GM21786 (cell line): ENCODE measurements around the gene FUOM.

Experiments
- ATAC-seq: cut with Tn5 transposase; IDR thresholded peaks from one replicate; pipeline ENCODE4 v1.9.1; 2021; ENCODE audit not compliant: unreplicated experiment

FUOM gene

GRCh38 chr10:133353202-133353959, 4.4 kb downstream of the FUOM start:
- ATAC-seq = no peak

DNA sequence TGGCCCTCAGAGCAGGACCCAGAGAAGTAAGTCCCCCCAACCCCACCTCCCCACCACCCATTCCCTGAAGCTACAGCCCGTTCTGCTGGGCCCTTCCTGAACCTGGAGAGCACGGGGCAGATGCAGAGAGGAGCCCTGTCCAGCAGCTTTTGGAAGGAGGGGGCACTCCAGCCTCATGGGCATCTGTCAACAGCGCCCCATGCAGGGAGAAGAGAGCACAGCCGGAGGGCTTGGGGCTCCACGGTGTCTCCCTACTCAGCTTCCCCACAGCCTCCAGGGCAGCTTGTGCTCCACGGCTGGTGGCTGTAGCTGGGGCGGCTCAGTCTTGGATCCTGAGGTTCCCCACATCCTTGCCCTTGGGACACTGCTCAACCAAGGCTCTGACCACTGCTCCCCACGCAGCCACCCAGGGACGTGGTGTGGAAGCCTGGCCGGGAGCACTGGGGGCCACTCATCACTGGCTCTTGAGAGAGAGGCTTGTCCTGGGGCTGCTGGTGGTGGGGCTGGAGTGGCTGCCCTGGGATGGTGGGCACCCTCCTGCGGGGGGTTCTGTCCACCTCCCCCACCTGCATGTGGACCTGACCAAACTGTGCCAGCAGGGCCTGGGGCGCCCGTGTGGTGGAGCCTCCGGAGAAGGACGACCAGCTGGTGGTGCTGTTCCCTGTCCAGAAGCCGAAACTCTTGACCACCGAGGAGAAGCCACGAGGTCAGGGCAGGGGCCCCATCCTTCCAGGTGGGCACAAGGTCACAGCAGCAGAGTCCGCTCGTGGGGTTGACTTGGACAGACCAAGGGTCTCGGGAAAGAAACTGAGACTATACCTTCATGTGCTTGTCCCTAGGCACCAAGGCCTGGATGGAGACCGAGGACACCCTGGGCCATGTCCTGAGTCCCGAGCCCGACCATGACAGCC, 6.2 kb downstream of the FUOM start:
- no peak for ATAC-seq

DNA sequence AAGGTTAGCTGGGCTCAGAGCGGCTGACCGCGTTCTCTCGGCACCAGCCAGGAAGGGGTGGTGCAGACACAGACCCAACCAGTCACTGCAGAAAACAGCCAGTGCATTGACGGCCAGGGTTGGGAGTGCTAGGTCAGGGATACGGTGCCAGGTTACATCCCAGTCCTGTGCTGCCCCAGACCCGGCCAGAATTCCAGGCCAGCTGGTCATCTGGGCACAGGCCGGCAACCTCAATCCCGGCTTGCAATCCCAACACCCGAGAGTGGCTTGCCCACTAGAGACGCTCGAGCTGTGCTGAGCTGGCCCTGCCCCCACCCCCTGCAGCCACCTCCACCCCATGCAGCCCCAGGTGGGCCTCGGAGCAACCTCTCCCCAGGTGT, 6.9 kb downstream of the FUOM start:
- no peak for ATAC-seq

DNA sequence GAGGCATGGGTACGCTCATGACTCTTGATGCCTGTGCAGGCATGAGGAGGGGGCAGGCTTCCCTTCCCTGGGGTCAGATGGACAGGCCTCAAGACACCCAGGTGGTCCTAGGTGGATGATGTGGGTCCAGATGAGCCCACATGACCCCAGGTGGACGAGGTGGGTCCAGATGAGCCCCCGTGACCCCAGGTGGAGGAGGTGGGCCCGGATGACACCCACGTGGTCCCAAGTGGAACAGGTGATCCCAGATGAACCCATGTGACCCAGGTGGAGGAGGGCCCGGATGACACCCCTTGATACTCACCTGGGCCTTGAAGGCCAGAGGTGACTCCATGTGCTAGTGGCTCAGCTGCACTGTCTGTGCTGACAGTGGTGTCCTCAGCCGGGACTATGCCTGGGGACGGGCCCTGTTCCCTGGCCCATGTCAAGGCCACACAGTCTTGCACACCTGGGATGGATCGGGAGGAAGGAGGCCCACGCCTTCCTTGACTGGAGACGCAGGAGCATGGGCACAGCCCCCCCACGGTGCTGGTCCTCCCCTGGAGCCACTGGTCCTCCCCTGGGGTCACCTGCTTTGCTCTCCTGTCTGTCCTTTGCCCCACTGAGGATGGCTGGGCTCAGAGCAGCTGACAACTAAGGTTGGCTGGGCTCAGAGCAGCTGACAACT, 7.4 kb downstream of the FUOM start:
- no peak for ATAC-seq

DNA sequence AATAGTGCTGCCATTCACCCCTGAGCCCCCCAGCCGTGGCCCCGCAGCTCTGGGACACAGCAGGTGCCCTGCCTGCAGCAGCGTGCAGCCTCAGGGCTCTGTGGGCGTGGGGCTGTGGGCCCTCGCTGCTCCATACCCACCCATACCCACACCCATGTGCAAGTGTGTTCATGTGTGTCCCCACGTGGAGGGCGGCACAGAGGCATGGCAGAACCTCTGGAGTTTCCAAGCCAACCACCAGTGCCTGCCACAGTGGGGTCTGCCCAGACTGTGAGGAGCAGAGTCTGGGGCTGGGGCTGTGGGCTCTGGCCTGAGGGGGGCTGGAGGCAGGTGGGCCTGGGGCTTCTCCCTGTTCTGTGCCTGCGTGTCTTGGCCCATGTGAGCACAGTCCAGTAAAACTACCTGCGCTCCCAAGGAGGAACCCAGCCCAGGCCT, 8.2 kb downstream of the FUOM start:
- ATAC-seq = no peak

GRCh38 chr10:133349160-133349568, 8.7 kb downstream of the FUOM start:
- ATAC-seq = no peak

DNA sequence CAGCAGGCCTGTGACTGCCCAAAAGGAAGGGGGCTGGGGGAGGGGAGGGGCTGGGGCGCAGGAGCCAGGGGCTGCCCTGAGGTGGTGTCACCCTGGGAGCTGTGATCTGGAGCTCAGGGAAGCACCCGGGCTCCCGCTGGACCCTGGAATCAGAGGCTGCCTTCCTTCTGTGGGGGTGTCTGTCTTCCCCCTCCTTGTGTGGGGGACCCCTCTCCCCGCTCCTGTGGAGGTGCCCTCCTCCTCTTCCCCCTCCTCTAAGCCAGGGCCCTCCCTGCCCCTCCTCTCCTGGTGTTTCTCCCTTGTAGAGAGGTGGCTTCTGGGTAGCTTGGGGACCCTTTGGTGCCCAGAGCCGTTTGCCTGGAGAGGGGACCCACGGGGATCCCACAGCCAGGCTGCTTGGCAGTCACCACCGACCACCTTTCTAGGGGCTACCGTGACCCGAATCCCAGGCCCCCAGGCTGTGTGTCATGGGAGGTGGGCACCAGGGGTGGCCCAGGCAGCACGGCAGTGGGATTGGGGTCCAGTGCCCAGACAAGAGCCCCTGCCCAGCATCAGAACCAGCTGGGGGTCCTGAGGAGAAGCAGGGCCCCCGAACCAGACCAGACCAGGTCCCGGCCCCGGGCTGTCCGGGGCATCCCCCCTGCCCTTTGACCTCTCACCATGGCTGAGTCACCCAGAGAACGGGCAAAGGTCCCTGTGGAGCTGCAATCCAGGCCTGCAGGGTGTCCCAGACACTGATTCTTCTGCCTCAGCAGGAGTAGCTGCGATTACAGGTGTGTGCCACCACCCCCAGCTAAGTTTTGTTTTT, 9.9 kb downstream of the FUOM start:
- ATAC-seq = no peak

DNA sequence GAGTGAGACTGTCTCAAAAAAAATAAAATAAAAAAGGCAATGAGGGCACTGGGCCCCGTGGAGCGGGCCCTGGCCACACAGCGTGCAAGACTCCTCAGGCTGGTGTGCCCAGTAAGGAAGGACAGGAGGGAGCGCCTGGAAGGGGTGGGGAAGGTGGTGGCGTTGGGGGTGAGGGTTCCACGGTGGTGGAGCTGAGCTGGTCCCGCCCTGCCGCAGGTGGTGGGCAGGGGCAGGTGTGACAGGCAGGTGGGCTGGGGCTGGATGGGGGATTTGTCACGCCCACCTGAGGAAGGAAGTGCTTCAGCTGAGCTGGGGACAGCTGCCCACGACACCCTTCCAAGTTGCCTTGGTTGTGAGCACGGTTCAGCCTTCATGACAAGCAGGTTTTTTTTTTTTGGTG, 11.4 kb downstream of the FUOM start:
- ATAC-seq = no peak

- no peak for ATAC-seq
Observed at GRCh38 chr10:133344236-133344635, 13.6 kb downstream of the FUOM start.

GRCh38 chr10:133343558-133343957, 14.3 kb downstream of the FUOM start:
- no peak for ATAC-seq

GRCh38 chr10:133342942-133343341, 14.9 kb downstream of the FUOM start:
- ATAC-seq = no peak

GRCh38 chr10:133341983-133342382, 15.8 kb downstream of the FUOM start:
- ATAC-seq = no peak

DNA sequence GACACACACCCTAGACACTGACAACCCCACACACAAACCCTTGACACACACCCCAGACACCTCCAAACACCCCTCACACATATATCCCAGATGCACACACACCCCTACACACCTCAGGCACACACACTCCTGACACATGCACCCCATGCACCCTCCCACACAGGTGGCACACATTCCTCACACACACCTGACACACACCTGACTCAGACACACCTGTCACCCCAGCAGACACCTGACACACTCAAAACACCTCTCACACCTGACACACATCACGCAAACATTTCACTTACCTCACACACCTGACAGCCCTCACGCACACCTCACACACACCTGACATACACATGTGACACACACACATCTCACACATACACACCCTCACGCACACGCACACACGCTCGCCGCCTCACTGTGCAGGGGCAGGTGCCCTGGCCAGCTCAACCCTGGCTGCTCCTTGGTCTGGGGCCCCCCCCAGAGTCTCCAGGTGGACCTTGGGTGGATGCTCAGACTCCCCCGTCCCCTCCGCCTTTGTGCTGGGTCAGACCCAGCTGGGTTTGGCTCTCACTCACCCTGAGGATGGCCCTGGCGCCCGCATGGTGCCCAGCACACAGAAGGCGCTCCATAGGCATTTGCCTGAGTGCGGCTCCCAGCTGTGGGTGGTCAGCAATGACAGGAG, 18.0 kb downstream of the FUOM start:
- ATAC-seq = no peak

DNA sequence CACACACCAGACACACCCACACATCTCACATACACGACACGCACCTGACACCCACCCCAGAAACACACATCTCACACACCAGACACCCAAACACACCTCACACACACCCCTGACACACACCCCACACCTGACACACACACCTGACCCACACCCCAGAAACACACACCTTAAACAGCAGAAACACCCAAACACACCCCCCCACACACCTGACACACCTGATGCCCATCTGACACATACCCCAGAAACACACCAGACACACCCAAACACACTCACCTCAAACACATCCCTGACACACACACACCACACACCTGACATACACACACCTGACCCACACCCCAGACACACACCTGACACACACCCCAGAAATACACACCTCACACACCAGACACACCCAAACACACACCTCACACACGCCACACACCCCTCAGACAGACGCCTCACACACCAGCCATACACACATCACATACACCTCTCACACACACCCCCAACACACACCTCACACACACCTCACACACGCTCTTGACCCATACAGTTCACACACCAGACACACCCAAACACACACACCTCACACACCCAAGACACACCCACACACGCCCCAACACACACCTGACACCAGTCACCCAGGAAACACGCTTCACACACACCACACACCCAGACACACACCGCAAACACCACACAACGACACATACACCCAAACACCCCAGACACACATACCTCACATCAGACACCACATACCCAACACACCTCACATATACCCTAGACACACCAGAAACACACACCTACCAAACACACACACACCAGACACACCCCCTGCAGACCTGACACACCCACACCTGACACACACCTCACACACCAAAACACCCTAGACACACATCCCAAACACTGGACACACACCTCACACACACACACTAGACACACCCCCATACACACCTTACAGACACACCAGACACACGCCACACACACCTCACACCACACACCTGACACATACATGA, 19.4 kb downstream of the FUOM start:
- ATAC-seq = no peak

DNA sequence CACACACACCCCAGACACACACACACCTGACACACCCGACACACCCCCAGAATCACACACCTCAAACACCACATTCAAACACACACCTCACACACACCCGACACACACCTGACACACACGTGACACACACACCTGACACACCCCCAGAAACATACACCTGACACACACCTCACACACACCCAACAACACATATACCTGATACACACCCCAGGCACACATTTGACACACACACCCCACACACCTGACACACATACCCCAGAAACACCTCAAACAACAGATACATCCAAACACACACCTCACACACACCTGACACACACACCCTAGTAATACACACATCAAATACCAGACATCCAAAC, 20.5 kb downstream of the FUOM start:
- no peak for ATAC-seq

GRCh38 chr10:133336577-133337369, 21.0 kb downstream of the FUOM start, which contains the start of gene CALY:
TSS of gene CALY (minus strand) at chr10:133336896. CDS start at chr10:133328989, 7,907 bp downstream.
- ATAC-seq = no peak

GRCh38 chr10:133336118-133336576, 21.7 kb downstream of the FUOM start:
- ATAC-seq = no peak
